Measurements from ENCODE around the gene LRFN4. TPM values are rescaled to one million over a fixed set of nuclear protein-coding genes. Genes with fewer than 3 reads are reported as not detected.

The LRFN4 gene
- total RNA-seq, 1 donor from 2014 or later, result 19.6 TPM

DNA sequence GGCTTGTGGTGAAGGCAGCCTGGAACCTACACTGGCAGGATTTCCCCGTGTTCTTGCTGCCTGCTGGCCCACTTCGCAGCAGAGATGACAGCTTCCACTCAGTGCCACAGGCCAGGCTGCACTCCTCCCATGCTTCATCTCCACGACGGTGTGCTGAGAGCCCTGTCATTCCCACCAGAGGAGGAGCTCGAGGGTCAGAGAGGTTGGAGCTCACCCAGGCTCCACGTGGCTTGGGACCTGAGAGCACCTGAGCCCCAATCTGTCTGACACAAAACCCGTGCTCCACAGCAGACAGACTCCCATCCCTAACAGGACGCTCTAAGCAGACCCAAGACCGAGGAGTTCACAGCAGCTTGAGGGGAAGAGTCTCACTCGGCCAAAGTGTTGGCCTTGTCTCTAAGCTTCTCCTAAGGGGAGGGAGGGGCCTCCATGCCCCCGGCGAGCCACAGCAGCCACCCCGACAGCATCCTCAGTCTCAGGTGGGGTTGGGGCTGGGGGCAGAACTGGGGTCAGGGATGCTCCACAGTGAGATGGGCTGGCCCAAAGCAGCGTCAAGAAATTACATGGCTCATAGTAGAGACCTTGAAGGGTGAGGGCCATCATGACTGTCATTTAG, 10.7 kb downstream of the LRFN4 start:
- H3K27me3 Mint-ChIP-seq, result no peaks in the 10 kb centered on the region
- no peak for DNase-seq (ENCODE audit: low spot score, unreplicated experiment)
- H3K4me1 Mint-ChIP-seq (ENCODE audit: low read depth), result no peaks in the 10 kb centered on the region
- no peaks in the 10 kb centered on the region for H3K36me3 Mint-ChIP-seq (ENCODE audit: insufficient read depth)
- no peak overlapping the region for H3K4me3 Mint-ChIP-seq (ENCODE audit: low read depth)
- TF ChIP-seq, protein P1, sequence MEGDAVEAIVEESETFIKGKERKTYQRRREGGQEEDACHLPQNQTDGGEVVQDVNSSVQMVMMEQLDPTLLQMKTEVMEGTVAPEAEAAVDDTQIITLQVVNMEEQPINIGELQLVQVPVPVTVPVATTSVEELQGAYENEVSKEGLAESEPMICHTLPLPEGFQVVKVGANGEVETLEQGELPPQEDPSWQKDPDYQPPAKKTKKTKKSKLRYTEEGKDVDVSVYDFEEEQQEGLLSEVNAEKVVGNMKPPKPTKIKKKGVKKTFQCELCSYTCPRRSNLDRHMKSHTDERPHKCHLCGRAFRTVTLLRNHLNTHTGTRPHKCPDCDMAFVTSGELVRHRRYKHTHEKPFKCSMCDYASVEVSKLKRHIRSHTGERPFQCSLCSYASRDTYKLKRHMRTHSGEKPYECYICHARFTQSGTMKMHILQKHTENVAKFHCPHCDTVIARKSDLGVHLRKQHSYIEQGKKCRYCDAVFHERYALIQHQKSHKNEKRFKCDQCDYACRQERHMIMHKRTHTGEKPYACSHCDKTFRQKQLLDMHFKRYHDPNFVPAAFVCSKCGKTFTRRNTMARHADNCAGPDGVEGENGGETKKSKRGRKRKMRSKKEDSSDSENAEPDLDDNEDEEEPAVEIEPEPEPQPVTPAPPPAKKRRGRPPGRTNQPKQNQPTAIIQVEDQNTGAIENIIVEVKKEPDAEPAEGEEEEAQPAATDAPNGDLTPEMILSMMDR (IDR thresholded peaks at IDR 0.05; ENCODE audit: unreplicated experiment), result no peak
- no peaks in the 10 kb centered on the region for H3K9me3 Mint-ChIP-seq (ENCODE audit: low read depth)
- H3K27ac Mint-ChIP-seq, result no peak overlapping the region

DNA sequence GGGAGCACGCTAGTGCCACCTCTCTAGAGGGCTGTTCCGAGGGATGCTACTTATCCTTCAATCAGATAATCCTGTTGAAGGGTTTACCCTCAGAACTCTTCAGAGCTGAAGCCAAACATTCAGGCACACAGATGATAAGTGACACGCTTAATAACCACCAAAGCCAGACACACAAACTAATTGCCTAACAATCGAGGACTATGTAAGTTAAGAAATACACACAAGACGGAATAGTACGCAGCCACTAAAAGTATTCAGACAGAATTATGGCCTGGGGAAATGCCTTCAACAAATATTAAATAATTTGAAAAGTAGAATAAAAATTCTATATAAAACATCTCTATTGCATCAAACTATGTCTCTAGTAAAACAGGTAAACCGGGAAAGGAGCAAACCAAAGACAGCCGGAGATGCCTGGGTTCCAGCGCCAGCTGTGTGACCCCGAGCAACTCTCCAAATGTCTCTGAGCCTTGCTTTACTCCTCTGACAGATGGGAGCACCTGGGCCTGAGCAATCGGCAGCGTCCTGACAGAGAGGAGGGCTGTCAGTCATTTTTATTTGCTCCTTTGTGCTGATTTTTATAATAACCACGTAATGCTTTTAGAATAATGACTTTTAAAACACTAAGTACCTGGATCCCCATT, 11.3 kb downstream of the LRFN4 start:
- TF ChIP-seq, protein P1 (IDR thresholded peaks at IDR 0.05; ENCODE audit: unreplicated experiment), result no peak
- Mint-ChIP-seq H3K27me3 (no peaks in the 10 kb centered on the region), H3K36me3 (ENCODE audit: insufficient read depth) (no peaks in the 10 kb centered on the region), H3K27ac (no peak overlapping the region), H3K9me3 (ENCODE audit: low read depth) (no peaks in the 10 kb centered on the region), H3K4me1 (ENCODE audit: low read depth) (no peaks in the 10 kb centered on the region), H3K4me3 (ENCODE audit: low read depth) (no peak overlapping the region)
- no peak for DNase-seq (ENCODE audit: low spot score, unreplicated experiment)

DNA sequence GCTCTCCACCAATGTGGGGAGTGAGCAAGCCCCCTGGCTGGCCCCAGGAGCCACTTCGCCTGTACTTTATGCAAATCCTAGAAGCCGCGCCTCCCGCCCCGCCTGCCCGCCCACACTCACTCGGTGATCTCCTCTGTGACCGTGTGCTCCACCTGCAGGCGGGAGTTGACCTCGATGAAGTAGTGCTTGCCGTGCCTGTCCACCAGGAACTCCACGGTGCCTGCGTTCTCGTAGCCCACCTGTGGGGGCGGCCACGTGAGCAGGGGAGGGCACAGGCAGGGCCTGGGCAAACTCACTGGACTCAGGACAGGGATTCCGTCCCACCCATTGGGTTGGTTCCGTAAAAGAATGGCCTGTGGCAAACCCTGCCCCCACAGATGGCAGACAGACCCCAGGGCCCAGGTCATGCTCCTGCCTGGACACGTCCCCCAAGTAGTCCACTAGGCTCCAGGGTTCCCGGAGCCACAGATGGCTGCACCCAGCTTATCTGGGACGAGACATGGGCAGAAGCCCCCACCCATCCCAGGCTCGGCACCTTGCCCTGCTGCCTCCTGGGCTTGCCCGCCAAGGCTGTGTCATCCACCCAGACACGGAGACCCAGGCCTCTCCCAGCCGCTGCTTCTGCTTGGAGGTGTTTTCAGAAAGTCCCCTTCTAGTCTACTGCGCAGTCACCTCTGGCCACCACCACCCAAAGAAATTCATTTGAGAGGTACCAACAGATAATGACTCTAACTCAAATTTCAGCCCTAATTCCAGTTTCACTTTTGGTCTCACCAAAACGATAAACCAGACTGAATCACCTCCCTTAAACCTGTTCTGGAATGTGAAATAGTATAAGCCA, 12.1 kb downstream of the LRFN4 start:
- no peaks in the 10 kb centered on the region for H3K27me3 Mint-ChIP-seq
- H3K27ac Mint-ChIP-seq, result no peak overlapping the region
- no peaks in the 10 kb centered on the region for H3K9me3 Mint-ChIP-seq (ENCODE audit: low read depth)
- H3K4me3 Mint-ChIP-seq (ENCODE audit: low read depth), result no peak overlapping the region
- TF ChIP-seq, protein P1 (IDR thresholded peaks at IDR 0.05; ENCODE audit: unreplicated experiment), result peak; percentile 61
- peak; percentile 61 for DNase-seq (ENCODE audit: low spot score, unreplicated experiment)
- H3K4me1 Mint-ChIP-seq (ENCODE audit: low read depth), result no peaks in the 10 kb centered on the region
- H3K36me3 Mint-ChIP-seq (ENCODE audit: insufficient read depth), result no peaks in the 10 kb centered on the region

DNA sequence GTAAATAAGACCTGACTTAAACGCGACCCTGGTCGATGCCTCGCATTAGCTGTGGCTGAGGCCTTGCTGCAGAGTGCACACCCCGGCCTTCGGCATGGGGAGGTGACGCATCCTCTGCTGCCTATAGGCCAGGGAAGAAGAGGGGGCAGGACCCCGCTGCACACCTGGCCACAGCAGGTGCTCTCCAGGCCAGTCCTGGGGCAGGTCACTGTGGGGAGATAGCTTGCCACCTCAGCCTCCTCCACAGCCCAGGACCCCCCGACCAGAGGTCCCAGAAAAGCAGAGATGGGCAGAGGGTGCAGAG, 12.7 kb downstream of the LRFN4 start:
- H3K27me3 Mint-ChIP-seq, result peaks cover 4% of the 10 kb centered on the region
- DNase-seq (ENCODE audit: low spot score, unreplicated experiment), result no peak
- no peak overlapping the region for H3K27ac Mint-ChIP-seq
- TF ChIP-seq, protein P1 (IDR thresholded peaks at IDR 0.05; ENCODE audit: unreplicated experiment), result no peak
- H3K36me3 Mint-ChIP-seq (ENCODE audit: insufficient read depth), result no peaks in the 10 kb centered on the region
- H3K4me1 Mint-ChIP-seq (ENCODE audit: low read depth), result no peaks in the 10 kb centered on the region
- no peaks in the 10 kb centered on the region for H3K9me3 Mint-ChIP-seq (ENCODE audit: low read depth)
- H3K4me3 Mint-ChIP-seq (ENCODE audit: low read depth), result no peak overlapping the region

DNA sequence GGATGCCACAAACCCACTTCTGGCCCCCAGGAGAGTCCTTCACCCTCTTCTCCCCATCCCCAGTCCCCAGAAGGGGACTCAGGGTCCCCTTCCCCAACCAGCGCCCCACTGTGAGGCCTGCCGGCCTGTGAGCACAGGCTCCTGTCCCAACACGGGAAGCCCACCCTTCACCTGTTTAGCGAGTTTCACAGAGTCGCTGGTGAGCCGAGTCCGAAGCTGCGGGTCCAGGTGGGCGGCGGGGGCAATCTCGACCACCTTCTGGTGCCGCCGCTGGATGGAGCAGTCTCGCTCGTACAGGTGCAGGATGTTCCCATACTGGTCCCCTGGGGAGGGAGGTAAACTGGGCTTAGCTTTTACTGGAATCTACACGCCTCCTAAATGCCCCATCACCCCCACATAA, 13.3 kb downstream of the LRFN4 start:
- H3K4me1 Mint-ChIP-seq (ENCODE audit: low read depth), result no peaks in the 10 kb centered on the region
- no peak overlapping the region for H3K27ac Mint-ChIP-seq
- H3K9me3 Mint-ChIP-seq (ENCODE audit: low read depth), result no peaks in the 10 kb centered on the region
- no peak for DNase-seq (ENCODE audit: low spot score, unreplicated experiment)
- H3K36me3 Mint-ChIP-seq (ENCODE audit: insufficient read depth), result no peaks in the 10 kb centered on the region
- TF ChIP-seq, protein P1 (IDR thresholded peaks at IDR 0.05; ENCODE audit: unreplicated experiment), result no peak
- no peak overlapping the region for H3K4me3 Mint-ChIP-seq (ENCODE audit: low read depth)
- H3K27me3 Mint-ChIP-seq, result peaks cover 10% of the 10 kb centered on the region
